Smooth muscle cell (in vitro differentiated cells): ENCODE data around the gene CDCA3. TPM values are rescaled to one million over a fixed set of nuclear protein-coding genes. Genes with fewer than 3 reads are reported as not detected.
A peak's percentile ranks its signal among the peaks of the same experiment; 100 is the strongest.

Source experiments
- DNase-seq: peaks from one replicate; lab custom pipeline; 2025; ENCODE audit not compliant: unreplicated experiment; lab: John Stamatoyannopoulos, UW
- H2AFZ ChIP-seq: fragments of 200-600 bp; sonication (generic); 2 replicates; pipeline ENCODE4 v1.6.0; 2016; ENCODE audit warnings: antibody characterized with exemption, low read depth, mild to moderate bottlenecking
- H3F3A ChIP-seq: fragments of 200-600 bp; sonication (generic); 2 replicates; pipeline ENCODE4 v1.6.0; 2017; ENCODE audit warnings: antibody characterized with exemption, low read depth
- H3K27ac ChIP-seq: fragments of 200-600 bp; sonication (generic); 2 replicates; pipeline ENCODE4 v1.5.1; 2016; ENCODE audit warnings: low read depth, mild to moderate bottlenecking
- H3K27me3 ChIP-seq: fragments of 200-600 bp; sonication (generic); 2 replicates; pipeline ENCODE4 v1.6.1; 2016; ENCODE audit warnings: low read depth, mild to moderate bottlenecking
- H3K36me3 ChIP-seq: fragments of 200-600 bp; sonication (generic); 2 replicates; pipeline ENCODE4 v1.5.1; 2016; ENCODE audit warnings: low read depth
- H3K4me1 ChIP-seq: fragments of 200-600 bp; sonication (generic); 2 replicates; pipeline ENCODE4 v1.5.1; 2016; ENCODE audit warnings: low read depth
- H3K4me2 ChIP-seq: fragments of 200-600 bp; sonication (generic); 2 replicates; pipeline ENCODE4 v1.6.0; 2016; ENCODE audit warnings: mild to moderate bottlenecking
- H3K4me3 ChIP-seq: fragments of 200-600 bp; sonication (generic); 2 replicates; pipeline ENCODE4 v1.5.1; 2016; ENCODE audit warnings: mild to moderate bottlenecking
- H3K79me2 ChIP-seq: fragments of 200-600 bp; sonication (generic); 2 replicates; pipeline ENCODE4 v1.6.0; 2016; ENCODE audit warnings: low read depth, mild to moderate bottlenecking
- H3K9ac ChIP-seq: fragments of 200-600 bp; sonication (generic); 2 replicates; pipeline ENCODE4 v1.6.0; 2016; ENCODE audit warnings: low read depth
- H3K9me3 ChIP-seq: fragments of 200-600 bp; sonication (generic); replicated peaks from 2 replicates; pipeline ENCODE4 v1.5.1; 2016; ENCODE audit warnings: low read depth
- H4K20me1 ChIP-seq: fragments of 200-600 bp; sonication (generic); 2 replicates; pipeline ENCODE4 v1.6.0; 2016; ENCODE audit warnings: low read depth
- WGBS: methylation state at CpG from one replicate; pipeline ENCODE4 v1.1.7; 2016; ENCODE audit warnings: low lambda C conversion rate; 5-methylcytosine and 5-hydroxymethylcytosine counted together
- polyA plus RNA-seq: library from polyadenylated mRNA; unstranded; fragments of >200 nt; fragmentation: Nextera tagmentation; extraction: Ambion mirVana; gene quantifications from 2 replicates; pipeline ENCODE4 v1.2.1, GENCODE V29; 2016
- total RNA-seq: library from RNA; depleted of rRNA; stranded (reverse); fragments of >200 nt; gene quantifications from 2 replicates; pipeline ENCODE4 v1.2.3, GENCODE V29; 2014
- TF ChIP-seq, protein P1 (sequence below): fragments of 200-600 bp; sonication (generic); IDR thresholded peaks from 2 replicates; pipeline ENCODE4 v1.5.1; 2017; ENCODE audit warnings: borderline replicate concordance, mild to moderate bottlenecking, antibody characterized with exemption; ENCODE audit not compliant: insufficient read depth, poor library complexity, severe bottlenecking

Gene CDCA3
- total and polyA plus RNA-seq, 2 experiments from 2014 or later: 5.3 to 10.6 TPM

DNA sequence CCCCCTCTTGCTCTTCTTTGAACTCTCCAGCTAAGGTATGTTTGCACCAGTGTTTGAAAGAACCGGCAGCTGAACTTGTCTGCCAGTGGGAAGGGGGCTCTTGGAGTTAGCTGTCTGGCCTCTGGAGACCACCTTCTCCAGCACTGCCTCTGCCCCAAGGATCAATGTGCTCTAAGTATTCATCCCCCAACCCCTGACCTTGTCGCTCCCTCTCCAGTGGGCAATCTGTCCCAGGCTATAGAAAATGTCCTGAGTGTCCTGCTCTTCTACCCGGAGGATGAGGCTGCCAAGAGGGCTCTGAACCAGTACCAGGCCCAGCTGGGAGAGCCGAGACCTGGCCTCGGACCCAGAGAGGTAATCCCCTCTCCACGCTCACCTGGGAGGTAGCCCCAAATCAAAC, 20.1 kb downstream of the CDCA3 start:
- H2AFZ ChIP-seq: no peak overlapping the region
- no peaks in the 10 kb centered on the region for H3F3A ChIP-seq
- no peak overlapping the region for H3K9ac ChIP-seq
- H3K4me2 ChIP-seq: no peak overlapping the region
- TF ChIP-seq, protein P1, sequence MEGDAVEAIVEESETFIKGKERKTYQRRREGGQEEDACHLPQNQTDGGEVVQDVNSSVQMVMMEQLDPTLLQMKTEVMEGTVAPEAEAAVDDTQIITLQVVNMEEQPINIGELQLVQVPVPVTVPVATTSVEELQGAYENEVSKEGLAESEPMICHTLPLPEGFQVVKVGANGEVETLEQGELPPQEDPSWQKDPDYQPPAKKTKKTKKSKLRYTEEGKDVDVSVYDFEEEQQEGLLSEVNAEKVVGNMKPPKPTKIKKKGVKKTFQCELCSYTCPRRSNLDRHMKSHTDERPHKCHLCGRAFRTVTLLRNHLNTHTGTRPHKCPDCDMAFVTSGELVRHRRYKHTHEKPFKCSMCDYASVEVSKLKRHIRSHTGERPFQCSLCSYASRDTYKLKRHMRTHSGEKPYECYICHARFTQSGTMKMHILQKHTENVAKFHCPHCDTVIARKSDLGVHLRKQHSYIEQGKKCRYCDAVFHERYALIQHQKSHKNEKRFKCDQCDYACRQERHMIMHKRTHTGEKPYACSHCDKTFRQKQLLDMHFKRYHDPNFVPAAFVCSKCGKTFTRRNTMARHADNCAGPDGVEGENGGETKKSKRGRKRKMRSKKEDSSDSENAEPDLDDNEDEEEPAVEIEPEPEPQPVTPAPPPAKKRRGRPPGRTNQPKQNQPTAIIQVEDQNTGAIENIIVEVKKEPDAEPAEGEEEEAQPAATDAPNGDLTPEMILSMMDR: no peak
- peaks cover 11% of the 10 kb centered on the region for H3K4me1 ChIP-seq
- 93% methylated on average over 6 of the region's 6 CpGs for WGBS
- no peaks in the 10 kb centered on the region for H3K36me3 ChIP-seq
- no peak for DNase-seq
- peaks cover 10% of the 10 kb centered on the region for H3K79me2 ChIP-seq
- no peak overlapping the region for H3K27ac ChIP-seq
- no peaks in the 10 kb centered on the region for H3K27me3 ChIP-seq
- no peaks in the 10 kb centered on the region for H3K9me3 ChIP-seq
- H4K20me1 ChIP-seq: peaks cover 13% of the 10 kb centered on the region
- no peak overlapping the region for H3K4me3 ChIP-seq

DNA sequence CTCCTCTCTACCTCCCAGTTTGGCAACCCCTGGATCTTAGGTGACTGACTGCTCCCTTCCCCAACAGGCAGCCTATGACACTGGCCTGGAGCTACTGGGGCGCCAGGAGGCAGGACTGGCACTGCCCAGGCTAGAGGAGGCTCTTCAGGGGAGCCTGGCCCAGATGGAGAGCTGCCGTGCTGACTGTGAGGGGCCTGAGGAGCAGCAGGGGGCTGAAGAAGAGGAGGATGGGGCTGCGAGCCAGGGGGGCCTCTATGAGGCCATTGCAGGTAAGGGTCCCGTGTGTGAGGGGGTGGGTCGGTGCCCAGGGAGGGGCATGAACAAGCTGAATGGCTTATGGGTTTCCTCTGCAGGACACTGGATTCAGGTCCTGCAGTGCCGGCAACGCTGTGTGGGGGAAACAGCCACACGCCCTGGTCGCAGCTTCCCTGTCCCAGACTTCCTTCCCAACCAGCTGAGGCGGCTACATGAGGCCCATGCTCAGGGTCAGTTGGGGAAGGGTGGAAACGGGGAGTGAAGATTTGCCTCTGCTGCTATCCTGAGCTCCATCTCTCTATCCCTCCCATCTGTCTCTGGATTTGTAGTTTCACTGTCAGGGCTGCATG, 20.7 kb downstream of the CDCA3 start:
- H2AFZ ChIP-seq: no peak overlapping the region
- H3K79me2 ChIP-seq: peaks cover 10% of the 10 kb centered on the region
- peaks cover 13% of the 10 kb centered on the region for H4K20me1 ChIP-seq
- peaks cover 11% of the 10 kb centered on the region for H3K4me1 ChIP-seq
- TF ChIP-seq, protein P1: no peak
- 92% methylated on average over 11 of the region's 11 CpGs for WGBS
- H3K4me2 ChIP-seq: no peak overlapping the region
- H3K36me3 ChIP-seq: no peaks in the 10 kb centered on the region
- H3K9ac ChIP-seq: no peak overlapping the region
- no peaks in the 10 kb centered on the region for H3K9me3 ChIP-seq
- DNase-seq: no peak
- H3K27ac ChIP-seq: no peak overlapping the region
- H3K27me3 ChIP-seq: no peaks in the 10 kb centered on the region
- no peaks in the 10 kb centered on the region for H3F3A ChIP-seq
- no peak overlapping the region for H3K4me3 ChIP-seq

DNA sequence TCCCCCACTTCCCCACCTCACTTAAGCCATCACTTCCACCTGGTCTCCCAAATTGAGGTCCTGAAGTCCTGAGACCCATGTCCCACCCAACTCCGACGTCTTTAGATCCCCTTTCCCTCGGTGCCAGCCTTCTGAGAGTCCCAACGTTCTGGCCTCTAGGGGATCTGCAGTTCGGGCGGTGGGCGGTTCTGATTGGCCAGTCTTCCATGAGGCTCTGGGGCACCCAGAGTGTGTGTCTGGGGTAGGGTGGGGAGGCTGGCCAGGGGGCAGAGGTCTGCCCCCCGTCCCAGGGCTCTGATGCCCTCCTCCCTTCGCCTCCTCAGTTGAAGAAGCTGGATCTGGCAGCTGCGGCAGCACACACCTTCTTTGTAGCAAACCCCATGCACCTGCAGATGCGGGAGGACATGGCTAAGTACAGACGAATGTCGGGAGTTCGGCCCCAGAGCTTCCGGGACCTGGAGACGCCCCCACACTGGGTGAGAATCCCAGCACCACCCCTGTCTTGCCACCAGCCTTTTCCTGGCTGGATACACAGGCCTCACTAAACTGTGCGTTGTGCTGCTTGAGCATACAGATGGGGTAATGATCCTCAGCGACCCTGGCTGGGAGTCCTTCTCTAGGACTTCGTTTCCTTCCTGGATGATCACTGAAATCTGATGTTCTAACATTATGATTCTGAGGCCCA, 21.4 kb downstream of the CDCA3 start:
- Histone ChIP-seq H3K9ac (peak overlapping the region; percentile 91), H3K4me3 (peak overlapping the region; percentile 90), H3K9me3 (no peaks in the 10 kb centered on the region), H3K36me3 (no peaks in the 10 kb centered on the region), H4K20me1 (peaks cover 13% of the 10 kb centered on the region), H3K79me2 (peaks cover 10% of the 10 kb centered on the region), H2AFZ (peak overlapping the region; percentile 76), H3K4me1 (peaks cover 11% of the 10 kb centered on the region), H3K27ac (peak overlapping the region; percentile 70), H3F3A (no peaks in the 10 kb centered on the region), H3K4me2 (peak overlapping the region; percentile 97), H3K27me3 (no peaks in the 10 kb centered on the region)
- no peak for DNase-seq
- 31% methylated on average over 19 of the region's 19 CpGs for WGBS
- TF ChIP-seq, protein P1: no peak
